ENCODE measurements around the gene ARHGAP19.

DNA sequence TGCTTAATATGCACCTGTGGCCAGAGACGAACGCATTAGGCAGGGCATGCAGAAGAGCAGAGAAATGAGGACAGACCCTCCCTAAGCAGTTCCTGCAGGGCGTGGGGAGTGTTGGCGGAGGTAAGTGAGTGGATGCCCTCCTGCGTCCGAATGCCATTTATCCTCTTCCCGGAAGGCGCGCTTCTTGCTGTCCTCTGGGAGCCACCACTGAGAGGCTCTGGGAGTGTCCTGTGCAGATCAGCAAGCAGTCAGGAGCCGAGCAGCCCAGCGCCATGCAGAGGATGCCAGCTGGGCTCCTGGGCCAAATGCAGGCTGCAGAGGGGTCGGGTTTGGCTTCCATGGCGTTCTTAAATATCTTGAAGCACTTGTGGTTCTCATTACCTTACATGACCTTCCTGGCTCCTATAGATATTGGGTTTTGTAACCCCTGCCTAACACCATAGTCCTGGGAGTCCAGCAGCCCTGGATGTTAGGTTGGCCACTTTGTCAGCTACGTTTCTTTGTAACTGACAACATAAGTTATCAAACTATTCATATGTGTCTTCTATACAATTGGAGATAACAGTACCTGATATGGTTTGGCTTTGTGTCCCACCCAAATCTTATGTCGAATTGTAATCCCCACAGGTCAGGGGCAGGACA, 76.7 kb downstream of the ARHGAP19 start:
- no peak for TF ChIP-seq CTCF (IDR thresholded peaks at IDR 0.05; ENCODE audit: insufficient read depth, low read length)
- TF ChIP-seq POLR2AphosphoS5 (IDR thresholded peaks at IDR 0.05; ENCODE audit: low read depth) = no peak
- TF ChIP-seq, protein P1, sequence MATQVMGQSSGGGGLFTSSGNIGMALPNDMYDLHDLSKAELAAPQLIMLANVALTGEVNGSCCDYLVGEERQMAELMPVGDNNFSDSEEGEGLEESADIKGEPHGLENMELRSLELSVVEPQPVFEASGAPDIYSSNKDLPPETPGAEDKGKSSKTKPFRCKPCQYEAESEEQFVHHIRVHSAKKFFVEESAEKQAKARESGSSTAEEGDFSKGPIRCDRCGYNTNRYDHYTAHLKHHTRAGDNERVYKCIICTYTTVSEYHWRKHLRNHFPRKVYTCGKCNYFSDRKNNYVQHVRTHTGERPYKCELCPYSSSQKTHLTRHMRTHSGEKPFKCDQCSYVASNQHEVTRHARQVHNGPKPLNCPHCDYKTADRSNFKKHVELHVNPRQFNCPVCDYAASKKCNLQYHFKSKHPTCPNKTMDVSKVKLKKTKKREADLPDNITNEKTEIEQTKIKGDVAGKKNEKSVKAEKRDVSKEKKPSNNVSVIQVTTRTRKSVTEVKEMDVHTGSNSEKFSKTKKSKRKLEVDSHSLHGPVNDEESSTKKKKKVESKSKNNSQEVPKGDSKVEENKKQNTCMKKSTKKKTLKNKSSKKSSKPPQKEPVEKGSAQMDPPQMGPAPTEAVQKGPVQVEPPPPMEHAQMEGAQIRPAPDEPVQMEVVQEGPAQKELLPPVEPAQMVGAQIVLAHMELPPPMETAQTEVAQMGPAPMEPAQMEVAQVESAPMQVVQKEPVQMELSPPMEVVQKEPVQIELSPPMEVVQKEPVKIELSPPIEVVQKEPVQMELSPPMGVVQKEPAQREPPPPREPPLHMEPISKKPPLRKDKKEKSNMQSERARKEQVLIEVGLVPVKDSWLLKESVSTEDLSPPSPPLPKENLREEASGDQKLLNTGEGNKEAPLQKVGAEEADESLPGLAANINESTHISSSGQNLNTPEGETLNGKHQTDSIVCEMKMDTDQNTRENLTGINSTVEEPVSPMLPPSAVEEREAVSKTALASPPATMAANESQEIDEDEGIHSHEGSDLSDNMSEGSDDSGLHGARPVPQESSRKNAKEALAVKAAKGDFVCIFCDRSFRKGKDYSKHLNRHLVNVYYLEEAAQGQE (IDR thresholded peaks at IDR 0.05; ENCODE audit: insufficient replicate concordance, low read depth) = no peak
- no peak for TF ChIP-seq GABPA (IDR thresholded peaks at IDR 0.05; ENCODE audit: low read depth)
- no peak for TF ChIP-seq SPI1 (IDR thresholded peaks at IDR 0.05; ENCODE audit: borderline replicate concordance, low read depth)
